GM23338 (cell line): ENCODE results near the gene TMEM132D. TPM values are rescaled to one million over a fixed set of nuclear protein-coding genes. Genes with fewer than 3 reads are reported as not detected.

Experiments
- ATAC-seq: fragments of 200-7000 bp; cut with Tn5 transposase; 3 replicates; pipeline ENCODE4 v1.9.1; 2020
- DNase-seq: peaks from one replicate; pipeline ENCODE4 v3.0.0-alpha.2; 2015; ENCODE audit warnings: low spot score
- H2AFZ ChIP-seq: fragments of 200-600 bp; sonication (generic); 2 replicates; pipeline ENCODE4 v1.8.0; 2016; ENCODE audit warnings: antibody characterized with exemption, mild to moderate bottlenecking, moderate library complexity
- H3F3A ChIP-seq: fragments of 200-600 bp; sonication (generic); replicated peaks from 2 replicates; pipeline ENCODE4 v1.8.0; 2017; ENCODE audit warnings: antibody characterized with exemption, mixed run types, low read depth
- H3K27ac ChIP-seq: fragments of 200-600 bp; sonication (generic); 2 replicates; pipeline ENCODE4 v1.6.1; 2016; ENCODE audit warnings: low read depth
- H3K27me3 ChIP-seq: fragments of 200-600 bp; sonication (generic); 2 replicates; pipeline ENCODE4 v1.8.0; 2016; ENCODE audit warnings: mild to moderate bottlenecking, mixed run types, moderate library complexity; ENCODE audit not compliant: insufficient read depth
- H3K36me3 ChIP-seq: fragments of 200-600 bp; sonication (generic); 2 replicates; pipeline ENCODE4 v1.8.0; 2016; ENCODE audit warnings: mild to moderate bottlenecking; ENCODE audit not compliant: insufficient read depth
- H3K4me1 ChIP-seq: fragments of 200-600 bp; sonication (generic); 2 replicates; pipeline ENCODE4 v1.8.0; 2016; ENCODE audit warnings: mild to moderate bottlenecking, moderate library complexity; ENCODE audit not compliant: insufficient read depth
- H3K4me2 ChIP-seq: fragments of 200-600 bp; sonication (generic); 2 replicates; pipeline ENCODE4 v1.7.1; 2017; ENCODE audit warnings: mixed run types
- H3K4me3 ChIP-seq: fragments of 200-600 bp; sonication (generic); 2 replicates; pipeline ENCODE4 v1.6.1; 2016; ENCODE audit warnings: mixed run types
- H3K79me2 ChIP-seq: fragments of 200-600 bp; sonication (generic); replicated peaks from 2 replicates; pipeline ENCODE4 v1.8.0; 2017; ENCODE audit warnings: mild to moderate bottlenecking; ENCODE audit not compliant: insufficient read depth
- H3K9me2 ChIP-seq: fragments of 200-600 bp; sonication (generic); 2 replicates; pipeline ENCODE4 v1.8.0; 2017; ENCODE audit not compliant: insufficient read depth
- H4K20me1 ChIP-seq: fragments of 200-600 bp; sonication (generic); replicated peaks from 2 replicates; pipeline ENCODE4 v1.8.0; 2017; ENCODE audit warnings: mild to moderate bottlenecking; ENCODE audit not compliant: insufficient read depth
- H3K27ac Mint-ChIP-seq: 2 replicates; pipeline ENCODE4 v1.8.0; 2020; ENCODE audit warnings: inconsistent platforms, mild to moderate bottlenecking, moderate library complexity, mixed read lengths
- H3K27me3 Mint-ChIP-seq: 3 replicates; pipeline ENCODE4 v1.8.0; 2022; ENCODE audit warnings: low read depth, mild to moderate bottlenecking, moderate library complexity, mixed read lengths, inconsistent platforms; ENCODE audit not compliant: insufficient read depth, poor library complexity
- H3K36me3 Mint-ChIP-seq: 3 replicates; pipeline ENCODE4 v1.8.0; 2021; ENCODE audit warnings: low read depth, mild to moderate bottlenecking, inconsistent platforms, moderate library complexity, mixed read lengths
- H3K4me1 Mint-ChIP-seq: 3 replicates; pipeline ENCODE4 v1.8.0; 2020; ENCODE audit warnings: mild to moderate bottlenecking, inconsistent platforms, mixed read lengths
- H3K4me3 Mint-ChIP-seq: 3 replicates; pipeline ENCODE4 v1.8.0; 2021; ENCODE audit warnings: moderate library complexity, mild to moderate bottlenecking, inconsistent platforms, mixed read lengths
- H3K9me3 Mint-ChIP-seq: 3 replicates; pipeline ENCODE4 v1.8.0; 2020; ENCODE audit warnings: moderate library complexity, mild to moderate bottlenecking, inconsistent platforms, mixed read lengths
- CREB1 ChIP-seq: fragments of 250-450 bp; sonication (Bioruptor Pico); IDR thresholded peaks from 2 replicates; pipeline ENCODE4 v1.5.0; 2020; ENCODE audit warnings: low read depth, mild to moderate bottlenecking, moderate library complexity
- CTCF ChIP-seq, 2 experiments: fragments of 200-600 bp in 1 of 2; sonication (generic) in 1 of 2; conservative IDR thresholded peaks; 2 replicates each; pipeline versions ENCODE4 v1.5.1 to v1.6.1; 2016 to 2017; ENCODE audit warnings: antibody characterized with exemption in 2 of 2, low read depth in 2 of 2, mild to moderate bottlenecking in 2 of 2, moderate library complexity in 1 of 2
- ETS1 ChIP-seq: IDR thresholded peaks from 2 replicates; pipeline ENCODE4 v1.6.1; 2016; ENCODE audit warnings: antibody characterized with exemption
- EZH2 ChIP-seq: fragments of 200-600 bp; sonication (generic); IDR thresholded peaks from one replicate; pipeline ENCODE4 v1.8.0; 2017; ENCODE audit warnings: antibody characterized with exemption, mild to moderate bottlenecking, low read depth; ENCODE audit not compliant: unreplicated experiment
- EZH2phosphoT487 ChIP-seq: fragments of 200-600 bp; sonication (generic); IDR thresholded peaks from one replicate; pipeline ENCODE4 v1.8.1; 2018; ENCODE audit warnings: antibody characterized with exemption; ENCODE audit not compliant: unreplicated experiment
- JUNB ChIP-seq: IDR thresholded peaks from one replicate; pipeline ENCODE4 v1.6.1; 2016; ENCODE audit warnings: antibody characterized with exemption; ENCODE audit not compliant: unreplicated experiment
- NANOG ChIP-seq: IDR thresholded peaks from 2 replicates; pipeline ENCODE4 v1.6.1; 2016; ENCODE audit warnings: antibody characterized with exemption, borderline replicate concordance
- POLR2AphosphoS5 ChIP-seq: IDR thresholded peaks from 2 replicates; pipeline ENCODE4 v1.6.1; 2016; ENCODE audit warnings: antibody characterized with exemption, low read depth
- REST ChIP-seq: IDR thresholded peaks from one replicate; pipeline ENCODE4 v1.6.1; 2018; ENCODE audit warnings: antibody characterized with exemption; ENCODE audit not compliant: unreplicated experiment
- STAT1 ChIP-seq: IDR thresholded peaks from one replicate; pipeline ENCODE4 v1.6.1; 2016; ENCODE audit warnings: antibody characterized with exemption; ENCODE audit not compliant: unreplicated experiment
- ZNF114 ChIP-seq: fragments of 250-450 bp; sonication (Bioruptor Pico); IDR thresholded peaks from 2 replicates; pipeline ENCODE4 v1.5.0; 2020; ENCODE audit warnings: mild to moderate bottlenecking, moderate library complexity
- ZNF331 ChIP-seq: fragments of 250-450 bp; sonication (Bioruptor Pico); IDR thresholded peaks from 2 replicates; pipeline ENCODE4 v1.5.0; 2020; ENCODE audit warnings: low read depth, mild to moderate bottlenecking, moderate library complexity
- polyA plus RNA-seq: library from polyadenylated mRNA; unstranded; fragments of >200 nt; fragmentation: Nextera tagmentation; extraction: Ambion mirVana; gene quantifications from 2 replicates; pipeline ENCODE4 v1.2.1, GENCODE V29; 2016
- total RNA-seq: library from RNA; depleted of rRNA; stranded (reverse); fragments of >200 nt; shearing (Covaris generic); gene quantifications from 2 replicates; pipeline ENCODE4 v1.2.3, GENCODE V29; 2014
- TF ChIP-seq, protein P1 (sequence below): fragments of 250-450 bp; sonication (Bioruptor Pico); IDR thresholded peaks from 2 replicates; pipeline ENCODE4 v1.5.0; 2020; ENCODE audit warnings: mild to moderate bottlenecking, moderate library complexity

The TMEM132D gene
- total and polyA plus RNA-seq, 2 experiments from 2014 or later = 0.44 to 5.3 TPM

DNA sequence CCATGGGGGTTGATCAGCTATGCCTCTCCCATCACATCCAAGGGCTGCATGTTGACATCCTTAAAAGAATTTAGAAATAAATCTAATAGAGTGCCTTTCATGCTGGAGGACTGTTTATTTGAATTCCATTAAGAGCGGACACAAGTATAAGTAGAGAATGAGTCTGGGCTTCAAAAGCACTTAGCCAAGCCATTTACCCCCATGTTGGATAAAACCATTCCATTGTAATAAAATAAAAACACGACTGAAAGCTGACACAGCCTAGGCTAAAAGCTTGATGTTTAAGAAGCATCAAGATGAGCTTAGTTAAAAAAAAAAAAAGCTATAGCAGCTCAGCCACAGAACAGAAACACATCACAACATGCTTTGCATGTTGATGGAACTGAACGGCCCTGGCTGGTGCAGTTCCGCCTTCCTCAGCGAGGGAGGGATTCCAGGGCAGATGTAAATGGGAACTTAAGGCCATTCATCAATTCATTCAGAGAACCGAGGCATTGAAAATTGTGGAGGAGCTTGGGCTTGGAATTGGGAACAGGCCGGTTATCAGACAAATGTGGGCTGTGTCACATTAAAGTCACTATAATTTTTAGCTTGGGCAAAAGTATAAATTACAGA is 41.2 kb downstream of the TMEM132D start:
- peaks cover 6% of the 10 kb centered on the region; the same call in 1 of the 2 replicates for H3K4me1 ChIP-seq
- H3K27ac ChIP-seq = no peak overlapping the region
- Mint-ChIP-seq H3K36me3 (peaks cover 39% of the 10 kb centered on the region; the same call in 2 of the 3 replicates), H3K4me1 (no peaks in the 10 kb centered on the region), H3K27me3 (peaks cover 4% of the 10 kb centered on the region), H3K4me3 (no peak overlapping the region), H3K9me3 (peaks cover 85% of the 10 kb centered on the region), H3K27ac (no peak overlapping the region)
- no peaks in the 10 kb centered on the region for H3K36me3 ChIP-seq
- no peaks in the 10 kb centered on the region for H3K27me3 ChIP-seq
- ATAC-seq = no peak
- no peak overlapping the region for H3K4me2 ChIP-seq
- H3K9me2 ChIP-seq = no peaks in the 10 kb centered on the region
- DNase-seq = no peak
- peaks cover 14% of the 10 kb centered on the region for H3K79me2 ChIP-seq
- H3F3A ChIP-seq = no peaks in the 10 kb centered on the region
- TF ChIP-seq POLR2AphosphoS5 (no peak), ZNF331 (no peak), STAT1 (no peak), CREB1 (CRISPR knock-in tag) (no peak), JUNB (no peak), EZH2 (no peak), NANOG (no peak), EZH2phosphoT487 (no peak), CTCF (conservative IDR thresholded peaks at IDR 0.05; ENCODE audit: low read depth in 2 of 2) (no peak), ZNF114 (CRISPR knock-in tag) (no peak), REST (no peak), ETS1 (no peak)
- TF ChIP-seq, protein P1, sequence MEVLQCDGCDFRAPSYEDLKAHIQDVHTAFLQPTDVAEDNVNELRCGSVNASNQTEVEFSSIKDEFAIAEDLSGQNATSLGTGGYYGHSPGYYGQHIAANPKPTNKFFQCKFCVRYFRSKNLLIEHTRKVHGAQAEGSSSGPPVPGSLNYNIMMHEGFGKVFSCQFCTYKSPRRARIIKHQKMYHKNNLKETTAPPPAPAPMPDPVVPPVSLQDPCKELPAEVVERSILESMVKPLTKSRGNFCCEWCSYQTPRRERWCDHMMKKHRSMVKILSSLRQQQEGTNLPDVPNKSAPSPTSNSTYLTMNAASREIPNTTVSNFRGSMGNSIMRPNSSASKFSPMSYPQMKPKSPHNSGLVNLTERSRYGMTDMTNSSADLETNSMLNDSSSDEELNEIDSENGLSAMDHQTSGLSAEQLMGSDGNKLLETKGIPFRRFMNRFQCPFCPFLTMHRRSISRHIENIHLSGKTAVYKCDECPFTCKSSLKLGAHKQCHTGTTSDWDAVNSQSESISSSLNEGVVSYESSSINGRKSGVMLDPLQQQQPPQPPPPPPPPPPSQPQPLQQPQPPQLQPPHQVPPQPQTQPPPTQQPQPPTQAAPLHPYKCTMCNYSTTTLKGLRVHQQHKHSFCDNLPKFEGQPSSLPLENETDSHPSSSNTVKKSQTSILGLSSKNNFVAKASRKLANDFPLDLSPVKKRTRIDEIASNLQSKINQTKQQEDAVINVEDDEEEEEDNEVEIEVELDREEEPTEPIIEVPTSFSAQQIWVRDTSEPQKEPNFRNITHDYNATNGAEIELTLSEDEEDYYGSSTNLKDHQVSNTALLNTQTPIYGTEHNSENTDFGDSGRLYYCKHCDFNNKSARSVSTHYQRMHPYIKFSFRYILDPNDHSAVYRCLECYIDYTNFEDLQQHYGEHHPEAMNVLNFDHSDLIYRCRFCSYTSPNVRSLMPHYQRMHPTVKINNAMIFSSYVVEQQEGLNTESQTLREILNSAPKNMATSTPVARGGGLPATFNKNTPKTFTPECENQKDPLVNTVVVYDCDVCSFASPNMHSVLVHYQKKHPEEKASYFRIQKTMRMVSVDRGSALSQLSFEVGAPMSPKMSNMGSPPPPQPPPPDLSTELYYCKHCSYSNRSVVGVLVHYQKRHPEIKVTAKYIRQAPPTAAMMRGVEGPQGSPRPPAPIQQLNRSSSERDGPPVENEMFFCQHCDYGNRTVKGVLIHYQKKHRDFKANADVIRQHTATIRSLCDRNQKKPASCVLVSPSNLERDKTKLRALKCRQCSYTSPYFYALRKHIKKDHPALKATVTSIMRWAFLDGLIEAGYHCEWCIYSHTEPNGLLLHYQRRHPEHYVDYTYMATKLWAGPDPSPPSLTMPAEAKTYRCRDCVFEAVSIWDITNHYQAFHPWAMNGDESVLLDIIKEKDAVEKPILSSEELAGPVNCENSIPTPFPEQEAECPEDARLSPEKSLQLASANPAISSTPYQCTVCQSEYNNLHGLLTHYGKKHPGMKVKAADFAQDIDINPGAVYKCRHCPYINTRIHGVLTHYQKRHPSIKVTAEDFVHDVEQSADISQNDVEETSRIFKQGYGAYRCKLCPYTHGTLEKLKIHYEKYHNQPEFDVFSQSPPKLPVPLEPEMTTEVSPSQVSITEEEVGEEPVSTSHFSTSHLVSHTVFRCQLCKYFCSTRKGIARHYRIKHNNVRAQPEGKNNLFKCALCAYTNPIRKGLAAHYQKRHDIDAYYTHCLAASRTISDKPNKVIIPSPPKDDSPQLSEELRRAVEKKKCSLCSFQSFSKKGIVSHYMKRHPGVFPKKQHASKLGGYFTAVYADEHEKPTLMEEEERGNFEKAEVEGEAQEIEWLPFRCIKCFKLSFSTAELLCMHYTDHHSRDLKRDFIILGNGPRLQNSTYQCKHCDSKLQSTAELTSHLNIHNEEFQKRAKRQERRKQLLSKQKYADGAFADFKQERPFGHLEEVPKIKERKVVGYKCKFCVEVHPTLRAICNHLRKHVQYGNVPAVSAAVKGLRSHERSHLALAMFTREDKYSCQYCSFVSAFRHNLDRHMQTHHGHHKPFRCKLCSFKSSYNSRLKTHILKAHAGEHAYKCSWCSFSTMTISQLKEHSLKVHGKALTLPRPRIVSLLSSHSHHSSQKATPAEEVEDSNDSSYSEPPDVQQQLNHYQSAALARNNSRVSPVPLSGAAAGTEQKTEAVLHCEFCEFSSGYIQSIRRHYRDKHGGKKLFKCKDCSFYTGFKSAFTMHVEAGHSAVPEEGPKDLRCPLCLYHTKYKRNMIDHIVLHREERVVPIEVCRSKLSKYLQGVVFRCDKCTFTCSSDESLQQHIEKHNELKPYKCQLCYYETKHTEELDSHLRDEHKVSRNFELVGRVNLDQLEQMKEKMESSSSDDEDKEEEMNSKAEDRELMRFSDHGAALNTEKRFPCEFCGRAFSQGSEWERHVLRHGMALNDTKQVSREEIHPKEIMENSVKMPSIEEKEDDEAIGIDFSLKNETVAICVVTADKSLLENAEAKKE (CRISPR knock-in tag) = no peak
- no peak overlapping the region for H3K4me3 ChIP-seq
- no peaks in the 10 kb centered on the region for H4K20me1 ChIP-seq
- H2AFZ ChIP-seq = no peak overlapping the region
